GM18517 (cell line): ENCODE results near the gene ECT2L.
A peak's percentile ranks its signal among the peaks of the same experiment; 100 is the strongest.

Experiments used
- ATAC-seq: cut with Tn5 transposase; IDR thresholded peaks from one replicate; pipeline ENCODE4 v1.9.1; 2021; ENCODE audit warnings: mild to moderate bottlenecking, moderate library complexity; ENCODE audit not compliant: unreplicated experiment

ECT2L gene, protein sequence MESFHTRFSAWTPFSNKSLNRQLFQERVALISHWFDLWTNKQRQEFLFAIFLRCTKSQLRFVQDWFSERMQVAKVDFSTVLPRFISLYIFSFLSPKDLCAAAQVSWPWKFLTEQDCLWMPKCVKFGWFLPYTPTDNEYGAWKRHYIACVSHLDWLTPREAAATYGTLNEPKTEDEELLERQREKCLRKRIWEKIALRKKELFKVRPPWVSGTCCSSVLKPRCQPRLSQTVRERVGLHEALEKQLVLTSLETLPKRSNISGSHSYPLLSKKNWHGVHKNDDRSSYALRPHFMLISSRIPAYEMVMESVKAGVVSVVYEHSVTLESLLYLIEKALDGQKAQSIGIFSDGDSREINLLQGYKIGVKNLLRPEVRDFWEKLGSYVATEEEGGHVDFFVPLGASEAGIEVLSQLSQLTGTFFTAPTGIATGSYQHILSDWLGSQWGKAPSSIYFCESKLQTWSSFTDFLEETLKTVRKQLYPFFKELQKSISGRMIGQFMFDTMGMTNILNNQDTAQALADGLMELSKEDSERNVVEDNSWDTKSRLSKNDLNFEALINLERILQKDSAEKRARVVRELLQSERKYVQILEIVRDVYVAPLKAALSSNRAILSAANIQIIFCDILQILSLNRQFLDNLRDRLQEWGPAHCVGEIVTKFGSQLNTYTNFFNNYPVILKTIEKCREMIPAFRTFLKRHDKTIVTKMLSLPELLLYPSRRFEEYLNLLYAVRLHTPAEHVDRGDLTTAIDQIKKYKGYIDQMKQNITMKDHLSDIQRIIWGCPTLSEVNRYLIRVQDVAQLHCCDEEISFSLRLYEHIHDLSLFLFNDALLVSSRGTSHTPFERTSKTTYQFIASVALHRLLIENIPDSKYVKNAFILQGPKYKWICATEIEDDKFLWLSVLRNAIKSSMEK

DNA sequence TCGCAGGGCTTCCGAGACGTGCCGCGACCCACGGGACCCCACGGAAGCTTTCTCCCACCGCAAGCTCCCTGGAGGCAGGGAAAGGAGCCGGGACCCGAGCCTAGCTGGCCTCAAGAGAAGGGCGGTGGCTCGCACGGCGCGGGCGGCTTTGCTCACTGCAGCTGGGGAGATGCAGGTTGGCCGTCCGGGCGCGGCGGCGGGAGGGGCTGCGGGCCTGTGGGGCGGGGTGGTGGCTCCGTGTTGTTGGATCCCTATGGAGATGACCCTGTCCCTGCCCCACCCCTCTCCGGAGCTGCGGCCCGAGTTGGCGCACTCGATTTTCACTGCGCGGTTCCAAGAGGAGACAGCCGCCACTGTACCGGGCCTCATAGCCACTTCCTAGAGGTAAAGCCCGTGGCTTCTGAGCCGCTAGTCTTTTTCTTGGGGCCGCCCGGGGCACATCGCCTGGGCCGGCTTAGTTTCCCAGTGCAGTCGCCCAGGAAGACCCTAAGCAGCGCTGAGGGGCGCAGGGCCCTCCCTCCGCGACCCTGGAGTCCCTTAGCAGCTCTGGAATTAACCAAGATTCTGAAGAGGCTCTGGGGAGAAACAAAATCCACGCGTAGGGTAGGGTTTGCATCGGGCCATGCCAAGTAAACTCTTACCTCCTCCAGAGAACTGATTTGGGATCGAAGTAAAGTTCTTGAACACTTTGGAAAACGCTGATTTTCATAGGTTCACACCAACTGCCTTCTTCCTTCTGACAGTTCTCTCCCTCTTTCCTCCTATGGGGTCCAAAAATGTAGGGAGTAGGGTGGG, at the start of gene ECT2L:
Gene ECT2L (plus strand): TSS at position 279 of the 795 bp plus-strand sequence. CDS start 17,188 bp downstream, outside the sequence.
- no peak for ATAC-seq

DNA sequence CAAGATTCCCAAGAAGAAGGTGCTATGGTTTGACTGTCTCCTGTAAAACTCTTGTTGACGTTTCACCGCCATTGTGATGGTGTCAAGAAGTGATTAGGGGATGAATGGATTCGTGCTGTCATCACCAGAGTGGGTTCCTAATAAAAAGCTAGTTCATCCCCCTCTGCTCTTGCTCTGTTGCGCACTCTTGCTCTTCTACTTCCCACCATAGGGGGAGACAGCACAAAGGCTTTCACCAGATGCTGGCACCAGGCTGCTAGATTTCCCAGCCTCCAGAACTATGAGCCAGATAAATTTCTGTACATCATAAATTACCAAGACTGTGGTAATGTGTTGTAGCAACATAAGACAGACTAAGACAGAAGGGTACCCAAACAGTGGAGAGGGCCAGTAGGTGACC, 43.9 kb upstream of the ECT2L start:
- ATAC-seq = no peak

- no peak for ATAC-seq
Measured at GRCh38 chr6:138757136-138757535, 38.8 kb upstream of the ECT2L start.

DNA sequence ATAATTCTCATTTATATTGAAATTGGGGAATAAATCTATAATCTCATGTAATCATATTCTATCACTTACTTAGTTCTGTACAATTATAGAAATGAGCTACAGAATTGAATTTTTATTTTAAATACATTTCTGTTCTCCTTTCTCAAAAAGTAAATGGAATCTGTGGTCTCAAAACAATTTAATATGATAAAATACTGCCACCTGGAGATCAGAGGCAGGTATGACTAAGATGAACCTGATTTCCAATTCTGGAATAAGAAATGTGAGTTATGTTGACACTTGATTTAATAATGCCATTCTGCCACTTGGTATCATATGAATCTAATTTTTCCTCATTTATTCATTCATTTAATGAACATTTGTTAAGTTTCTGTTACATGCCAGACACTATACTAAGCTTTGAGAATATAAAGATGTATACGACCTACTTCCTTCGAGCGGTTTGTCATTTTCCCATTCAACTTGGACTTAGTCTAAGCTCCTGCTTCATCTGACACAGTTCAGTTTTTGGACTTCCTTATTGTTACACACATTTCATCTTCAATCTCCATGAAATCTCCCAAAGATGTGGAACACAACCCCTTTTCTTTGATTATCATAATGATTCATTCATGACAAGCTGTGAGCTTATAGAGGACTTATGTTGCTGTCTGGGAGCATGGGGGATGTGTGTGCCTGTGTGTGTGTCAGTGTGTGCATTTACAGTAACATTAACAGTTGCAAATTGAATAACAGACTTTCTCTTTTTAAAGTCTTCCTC, 29.8 kb upstream of the ECT2L start:
- no peak for ATAC-seq

DNA sequence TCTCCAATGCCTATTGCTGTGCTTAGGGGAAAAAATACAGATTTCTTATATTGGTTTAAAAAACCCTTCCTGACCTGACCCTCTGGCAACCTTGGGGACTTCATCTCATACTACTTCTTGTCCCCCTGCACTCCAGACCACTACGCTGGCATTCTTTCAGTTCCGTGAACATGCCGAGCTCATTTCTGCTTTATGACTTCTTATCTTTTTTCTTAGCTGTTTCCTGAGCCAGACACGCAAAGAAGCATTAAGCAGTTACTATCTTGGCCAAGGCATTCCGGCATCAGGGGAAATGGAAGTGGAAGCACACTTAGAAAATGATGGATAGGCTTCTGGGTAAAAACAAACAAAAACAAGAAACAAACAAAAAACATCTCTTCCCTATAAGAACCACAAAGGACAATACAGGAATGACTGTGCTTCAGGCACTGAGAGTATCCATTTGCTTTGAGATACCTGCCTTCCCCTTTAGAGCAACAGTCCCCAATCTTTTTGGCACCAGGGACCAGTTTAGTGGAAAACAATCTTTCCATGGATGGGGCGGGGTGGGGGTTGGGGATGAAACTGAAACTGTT, 26.7 kb upstream of the ECT2L start:
- ATAC-seq = no peak

- ATAC-seq = peak; percentile 3
Measured at GRCh38 chr6:138772596-138773176, 23.2 kb upstream of the ECT2L start.

GRCh38 chr6:138773177-138774091, 22.5 kb upstream of the ECT2L start, which contains the start of gene CCDC28A:
CCDC28A (plus strand) TSS chr6:138773769; CDS start chr6:138776121, 2,352 bp downstream.
- peak; percentile 86 for ATAC-seq

DNA sequence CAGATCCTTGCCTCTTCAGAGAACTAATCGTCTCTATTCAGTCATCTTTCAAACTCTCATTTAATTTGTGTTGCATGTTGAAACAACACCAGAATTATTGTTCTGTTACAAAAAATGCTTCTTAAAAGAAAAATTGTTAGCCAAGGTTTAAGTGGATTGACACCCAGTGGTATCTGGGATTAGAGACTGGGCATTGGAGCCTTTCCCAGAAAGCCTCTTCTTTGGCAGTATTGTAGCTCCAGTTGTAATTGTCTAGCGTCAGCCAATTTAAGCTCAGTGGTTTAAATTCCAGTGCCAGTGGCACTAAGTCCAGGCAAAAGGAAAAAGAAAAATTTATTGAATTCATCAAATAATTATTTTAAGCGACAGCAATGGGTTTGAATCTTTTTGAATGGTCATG, 21.5 kb upstream of the ECT2L start:
- ATAC-seq = no peak

DNA sequence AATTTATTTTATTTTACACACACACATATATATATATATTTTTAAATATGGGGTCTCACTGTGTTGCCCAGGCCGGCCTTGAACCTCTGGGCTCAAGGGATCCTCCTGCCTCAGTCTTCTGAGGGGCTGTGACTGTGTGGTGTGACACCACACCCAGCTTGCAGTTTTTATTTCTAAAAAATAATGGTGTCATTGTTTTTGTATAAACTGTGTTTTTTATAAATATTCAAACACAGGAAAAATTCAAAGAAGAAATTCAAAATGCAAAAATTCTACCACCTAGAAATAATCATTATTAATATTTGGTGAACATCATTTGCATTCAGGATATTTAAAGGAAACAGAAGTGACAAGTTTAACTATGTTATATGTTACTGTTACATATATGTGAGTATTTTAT, 19.2 kb upstream of the ECT2L start:
- ATAC-seq = no peak

DNA sequence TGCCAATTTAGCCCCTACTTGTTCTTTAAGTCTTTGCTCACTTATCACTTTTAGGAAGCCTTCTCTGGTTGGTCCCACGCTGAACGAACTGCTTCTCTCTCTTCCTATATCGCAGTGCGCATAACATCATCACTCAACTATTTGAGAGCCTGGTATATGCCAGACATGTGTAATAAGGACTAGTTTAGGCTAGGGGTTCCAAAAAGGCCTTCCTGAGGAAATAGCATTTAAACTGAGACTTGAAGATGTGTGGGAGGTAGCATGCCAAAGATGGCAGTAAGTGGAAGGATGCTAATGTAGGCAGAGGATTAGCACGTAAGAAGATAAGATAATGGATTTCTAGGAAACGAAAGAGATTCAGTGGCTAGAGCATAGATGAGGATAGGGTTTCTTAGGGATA, 17.6 kb upstream of the ECT2L start:
- no peak for ATAC-seq

- no peak for ATAC-seq
Measured at GRCh38 chr6:138782243-138782642, 13.6 kb upstream of the ECT2L start.

GRCh38 chr6:138785079-138785478, 10.8 kb upstream of the ECT2L start:
- ATAC-seq = no peak

- ATAC-seq = no peak
Measured at GRCh38 chr6:138785980-138786379, 9.9 kb upstream of the ECT2L start.

DNA sequence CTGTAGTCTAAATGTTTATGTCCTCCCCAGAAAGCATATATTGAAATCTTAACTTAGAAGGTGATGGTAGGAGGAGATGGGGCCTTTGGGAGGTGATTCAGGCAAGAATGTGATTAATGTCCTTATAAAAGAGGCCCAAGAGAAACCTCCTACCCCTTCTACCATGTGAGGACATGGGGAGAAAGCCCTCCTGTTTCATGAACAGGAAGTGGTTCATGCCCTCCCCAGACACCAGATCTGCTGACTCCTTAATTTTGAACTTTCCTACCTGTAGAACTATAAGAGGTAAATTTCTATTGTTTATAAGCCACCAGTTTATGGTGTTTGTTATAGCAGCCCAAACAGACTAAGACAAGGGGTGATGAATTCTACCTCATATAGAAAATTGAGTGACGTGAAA, 8.7 kb upstream of the ECT2L start:
- ATAC-seq = no peak

DNA sequence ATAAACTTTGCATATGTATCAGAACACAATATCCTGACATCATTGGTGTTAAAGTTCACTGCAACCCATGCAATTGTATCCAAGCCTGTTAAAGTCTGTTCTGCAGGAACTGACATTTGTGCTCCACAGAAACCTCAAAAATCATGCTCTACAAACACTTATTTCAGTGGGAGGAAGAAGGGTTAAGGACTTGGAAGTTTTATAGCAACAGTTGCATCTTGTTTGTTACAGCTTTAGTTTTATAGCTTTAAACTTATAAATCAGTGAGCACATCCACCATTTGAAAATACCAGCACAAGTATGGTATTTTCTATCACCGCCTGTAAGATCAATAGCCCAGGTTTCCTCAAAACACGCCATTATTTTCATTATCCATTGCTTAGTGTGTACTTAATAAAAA, 884 bp downstream of the ECT2L start:
- ATAC-seq = no peak

GRCh38 chr6:138797806-138798446, 2.0 kb downstream of the ECT2L start:
- no peak for ATAC-seq

DNA sequence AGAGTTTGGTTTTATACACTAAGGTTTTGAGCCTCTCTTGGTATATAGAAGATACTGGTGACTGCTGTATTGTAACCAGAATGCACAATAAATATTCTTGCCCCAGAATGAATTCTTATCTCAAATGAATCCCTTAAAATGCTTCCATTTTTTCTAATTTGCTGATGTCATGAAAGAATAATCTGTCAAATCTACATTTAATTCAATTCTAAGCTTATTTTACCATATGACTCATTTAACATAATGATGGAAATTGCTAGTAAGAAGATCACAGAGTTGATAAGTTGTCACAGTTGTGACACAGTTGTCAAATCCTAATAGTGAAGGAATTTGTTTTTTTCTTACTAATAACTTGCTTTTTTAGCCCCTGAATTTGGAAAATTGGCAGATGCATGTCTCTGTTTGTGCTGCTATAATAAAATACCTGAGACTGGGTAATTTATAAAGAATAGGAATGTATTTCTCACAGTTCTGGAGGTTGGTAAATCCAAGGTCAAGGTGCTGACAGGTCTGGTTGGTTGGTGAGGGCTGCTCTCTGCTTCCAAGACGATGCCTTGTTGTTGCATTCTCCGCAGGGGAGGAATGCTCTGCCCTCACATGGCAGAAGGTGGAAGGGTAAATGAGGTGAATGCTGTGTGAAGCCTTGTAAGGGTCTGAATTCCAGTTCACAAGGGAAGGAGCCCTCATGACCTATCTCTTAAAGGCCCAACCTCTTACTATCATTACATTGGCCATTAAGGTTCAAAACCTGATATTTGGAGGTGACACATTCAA, 4.7 kb downstream of the ECT2L start:
- no peak for ATAC-seq
